SK-N-SH (cell line): ENCODE results near the gene CHRNB1. TPM values are rescaled to one million over a fixed set of nuclear protein-coding genes. Genes with fewer than 3 reads are reported as not detected.
A peak's percentile ranks its signal among the peaks of the same experiment; 100 is the strongest.

Experiments used
- CTCF ChIA-PET: fragments of 300-600, 350-600 bp; formaldehyde crosslinking; extraction: SDS; loops from one replicate; lab custom pipeline; 2021; lab: Yijun Ruan, JAX
- POLR2A ChIA-PET: fragments of 350-600 bp; sonication (Branson Sonifier 250); formaldehyde crosslinking; extraction: SDS; loops from one replicate; lab custom pipeline; 2020; ENCODE audit warnings: antibody characterized with exemption, inconsistent platforms; lab: Yijun Ruan, JAX
- DNase-seq: peaks from one replicate; pipeline ENCODE4 v3.0.0; 2012
- H2AFZ ChIP-seq: fragments of 200-600 bp; sonication (generic); 2 replicates; pipeline ENCODE4 v1.8.1; 2016; ENCODE audit warnings: antibody characterized with exemption, mild to moderate bottlenecking, low read depth
- H3F3A ChIP-seq: fragments of 200-600 bp; sonication (generic); replicated peaks from 2 replicates; pipeline ENCODE3; 2016; ENCODE audit warnings: antibody characterized with exemption, mild to moderate bottlenecking; ENCODE audit not compliant: insufficient read depth
- H3K27ac ChIP-seq, 2 experiments: fragments of 200-500 bp in 1 of 2; fragments of 200-600 bp in 1 of 2; sonication (Bioruptor generic) in 1 of 2; sonication (generic), shearing (Covaris generic) in 1 of 2; 2 replicates each; pipeline versions ENCODE4 v1.5.1 to v1.6.1; 2014 to 2016; ENCODE audit warnings: low read depth in 2 of 2, inconsistent platforms in 1 of 2, low read length in 1 of 2, mild to moderate bottlenecking in 1 of 2, mixed read lengths in 1 of 2
- H3K27me3 ChIP-seq: fragments of 200-600 bp; sonication (generic), shearing (Covaris generic); 2 replicates; pipeline ENCODE4 v1.6.1; 2016; ENCODE audit warnings: mixed run types; ENCODE audit not compliant: insufficient read depth
- H3K36me3 ChIP-seq, 2 experiments: fragments of 200-500 bp in 1 of 2; fragments of 200-600 bp in 1 of 2; sonication (Bioruptor generic) in 1 of 2; sonication (generic) in 1 of 2; replicated peaks in 1 of 2; 2 replicates each; pipeline versions ENCODE3 to v1.5.1; 2014 to 2016; ENCODE audit warnings: low read length in 1 of 2, mild to moderate bottlenecking in 1 of 2; ENCODE audit not compliant: insufficient read depth in 2 of 2, control insufficient read depth in 1 of 2
- H3K4me1 ChIP-seq, 2 experiments: fragments of 200-500 bp in 1 of 2; fragments of 200-600 bp in 1 of 2; sonication (Bioruptor generic) in 1 of 2; sonication (generic), shearing (Covaris generic) in 1 of 2; 2 replicates each; pipeline versions ENCODE4 v1.5.1 to v1.6.1; 2014 to 2016; ENCODE audit warnings: low read depth in 1 of 2, low read length in 1 of 2, mixed run types in 1 of 2; ENCODE audit not compliant: insufficient read depth in 2 of 2, control insufficient read depth in 1 of 2
- H3K4me2 ChIP-seq: fragments of 200-600 bp; sonication (generic), shearing (Covaris generic); 2 replicates; pipeline ENCODE4 v1.6.1; 2017; ENCODE audit warnings: mixed run types
- H3K4me3 ChIP-seq, 2 experiments: fragments of 200-500 bp in 1 of 2; fragments of 200-600 bp in 1 of 2; sonication (Bioruptor generic) in 1 of 2; sonication (generic), shearing (Covaris generic) in 1 of 2; 2 replicates each; pipeline versions ENCODE4 v1.5.1 to v1.8.1; 2014 to 2016; ENCODE audit warnings: low read depth in 2 of 2, inconsistent platforms in 1 of 2, low read length in 1 of 2, mild to moderate bottlenecking in 1 of 2, mixed read lengths in 1 of 2, moderate library complexity in 1 of 2
- H3K79me2 ChIP-seq: fragments of 200-600 bp; sonication (generic); 2 replicates; pipeline ENCODE4 v1.8.1; 2017; ENCODE audit warnings: mild to moderate bottlenecking; ENCODE audit not compliant: insufficient read depth
- H3K9ac ChIP-seq: fragments of 200-600 bp; sonication (generic); 2 replicates; pipeline ENCODE4 v1.6.1; 2017; ENCODE audit warnings: mixed run types
- H3K9me2 ChIP-seq: fragments of 200-600 bp; sonication (generic); 2 replicates; pipeline ENCODE4 v1.6.1; 2017; ENCODE audit warnings: mixed run types
- H3K9me3 ChIP-seq: fragments of 200-600 bp; sonication (generic); 2 replicates; pipeline ENCODE4 v1.6.1; 2017; ENCODE audit warnings: mixed run types, mild to moderate bottlenecking, moderate library complexity
- H4K20me1 ChIP-seq: fragments of 200-600 bp; sonication (generic); 2 replicates; pipeline ENCODE4 v1.6.1; 2017; ENCODE audit warnings: mild to moderate bottlenecking, mixed run types; ENCODE audit not compliant: insufficient read depth
- CHD2 ChIP-seq: fragments of 150-350 bp; IDR thresholded peaks from 2 replicates; pipeline ENCODE4 v1.6.1; 2018; ENCODE audit warnings: low read length; ENCODE audit not compliant: partially characterized antibody
- EP300 ChIP-seq, 2 experiments: IDR thresholded peaks; 2 replicates each; pipeline versions ENCODE4 v1.4.0 to v1.6.1; 2012; ENCODE audit warnings: borderline replicate concordance in 1 of 2, low read depth in 1 of 2, low read length in 1 of 2
- FOXM1 ChIP-seq: IDR thresholded peaks from 2 replicates; pipeline ENCODE4 v1.4.0; 2012; ENCODE audit warnings: low read depth, mild to moderate bottlenecking
- GABPA ChIP-seq: IDR thresholded peaks from 2 replicates; pipeline ENCODE4 v1.4.0; 2012; ENCODE audit warnings: low read depth, mild to moderate bottlenecking
- MXI1 ChIP-seq: IDR thresholded peaks from 2 replicates; pipeline ENCODE4 v1.6.1; 2012; ENCODE audit warnings: mild to moderate bottlenecking, low read depth, low read length, improper control_type of control experiment
- NFIC ChIP-seq: IDR thresholded peaks from 2 replicates; pipeline ENCODE4 v1.4.0; 2012; ENCODE audit warnings: borderline replicate concordance
- RAD21 ChIP-seq: IDR thresholded peaks from 2 replicates; pipeline ENCODE4 v1.6.1; 2012; ENCODE audit warnings: mild to moderate bottlenecking, low read length
- USF1 ChIP-seq: IDR thresholded peaks from 2 replicates; pipeline ENCODE4 v1.4.0; 2012; ENCODE audit warnings: low read depth, borderline replicate concordance
- USF2 ChIP-seq: fragments of 150-350 bp; IDR thresholded peaks from 2 replicates; pipeline ENCODE4 v1.6.1; 2017; ENCODE audit warnings: antibody characterized with exemption, low read length, low read depth, borderline replicate concordance
- ZBTB33 ChIP-seq: IDR thresholded peaks from 2 replicates; pipeline ENCODE4 v1.4.0; 2012; ENCODE audit warnings: low read depth, borderline replicate concordance
- WGBS: methylation state at CpG from one replicate; pipeline ENCODE4 v1.1.6; 2017; ENCODE audit warnings: low lambda C conversion rate; 5-methylcytosine and 5-hydroxymethylcytosine counted together
- polyA plus RNA-seq, 3 experiments: library from polyadenylated mRNA; depleted of rRNA; stranded (reverse); fragments of >200 nt; gene quantifications; 2 replicates each; pipeline ENCODE4 v1.2.3, GENCODE V29; 2012

Gene CHRNB1
- polyA plus RNA-seq, 1 of the 3 experiments (the other 2 are of a cell fraction), result 26.8 TPM

GRCh38 chr17:7439462-7440112, 5.3 kb upstream of the CHRNB1 start, which contains the start of gene FGF11:
Gene FGF11 (plus strand): TSS chr17:7439512. CDS start chr17:7439621, 109 bp downstream.
- CTCF ChIA-PET, result interaction anchor here (0.7 to 1.6 kb wide), 4 partner anchors 19 to 121 kb away, joined by 3 to 6 read pairs (median 4); no protein-coding TSS in a partner anchor
- no peaks in the 10 kb centered on the region for H3K9me3 ChIP-seq
- H3K27me3 ChIP-seq, result no peaks in the 10 kb centered on the region
- peak within 1 kb of the TSS; percentile 67 to 70 for H3K4me3 ChIP-seq
- POLR2A ChIA-PET, result interaction anchor here (1.6 to 3.3 kb wide), 5 partner anchors 8 to 121 kb away, joined by 4 to 19 read pairs (median 9); partner anchors contain the start of genes POLR2A and TMEM256
- H3K9ac ChIP-seq, result peak within 1 kb of the TSS; percentile 61
- WGBS, result under 1% methylated on average over 11 of the region's 50 CpGs
- H2AFZ ChIP-seq, result peak within 1 kb of the TSS; percentile 88
- peaks cover 7% of the 10 kb centered on the region; the same call in 1 of the 2 replicates for H3K79me2 ChIP-seq
- H3F3A ChIP-seq, result peaks cover 18% of the 10 kb centered on the region
- H3K4me2 ChIP-seq, result peak within 1 kb of the TSS; percentile 95
- peaks cover 0 to 4% of the 10 kb centered on the region in 2 experiments for H3K36me3 ChIP-seq
- peak; percentile 60 for DNase-seq
- no peaks in the 10 kb centered on the region for H3K9me2 ChIP-seq
- TF ChIP-seq FOXM1 (no peak), GABPA (no peak)
- peaks cover 7 to 27% of the 10 kb centered on the region in 2 experiments; a peak in 2 of 4 replicates for H3K4me1 ChIP-seq
- no peaks in the 10 kb centered on the region for H4K20me1 ChIP-seq
- H3K27ac ChIP-seq, result peak within 1 kb of the TSS in 1 of 2 experiments; percentile 97; a peak in 2 of 4 replicates

- no peaks in the 10 kb centered on the region for H3K9me2 ChIP-seq
- H3K27me3 ChIP-seq, result no peaks in the 10 kb centered on the region
- peak overlapping the region; percentile 61 for H3K9ac ChIP-seq
- CTCF ChIA-PET, result interaction anchor here (0.7 to 1.6 kb wide), 5 partner anchors 34 to 120 kb away, joined by 3 to 6 read pairs (median 4); no protein-coding TSS in a partner anchor
- H3K4me2 ChIP-seq, result peak overlapping the region; percentile 95
- no peaks in the 10 kb centered on the region for H3K9me3 ChIP-seq
- peaks cover 0 to 4% of the 10 kb centered on the region in 2 experiments for H3K36me3 ChIP-seq
- peaks cover 7 to 30% of the 10 kb centered on the region in 2 experiments; a peak in 2 of 4 replicates for H3K4me1 ChIP-seq
- no peaks in the 10 kb centered on the region for H4K20me1 ChIP-seq
- peaks cover 18% of the 10 kb centered on the region for H3F3A ChIP-seq
- POLR2A ChIA-PET, result interaction anchor here (1.1 to 3.3 kb wide), 8 partner anchors 8 to 120 kb away, joined by 3 to 19 read pairs (median 4); partner anchors contain the start of genes NEURL4, POLR2A, TMEM256 and ZBTB4
- peaks cover 7% of the 10 kb centered on the region; the same call in 1 of the 2 replicates for H3K79me2 ChIP-seq
- peak overlapping the region; percentile 67 to 70 for H3K4me3 ChIP-seq
- TF ChIP-seq RAD21 (no peak), CHD2 (peak; percentile 98), NFIC (peak; percentile 68; the same call in 1 of the 2 replicates), MXI1 (no peak; the same call in 1 of the 2 replicates), EP300 (IDR thresholded peaks at IDR 0.05; ENCODE audit: borderline replicate concordance in 1 of 2, low read depth in 1 of 2, low read length in 1 of 2) (no peak), USF1 (peak; percentile 85), ZBTB33 (peak; percentile 94), USF2 (peak; percentile 52; the same call in 1 of the 2 replicates)
- TF ChIP-seq, all 33 proteins: peak for 5
- 11% methylated on average over 32 of the region's 46 CpGs for WGBS
- peak overlapping the region in 1 of 2 experiments; percentile 97; a peak in 2 of 4 replicates for H3K27ac ChIP-seq
- DNase-seq, result peak; percentile 93
- peak overlapping the region; percentile 88 for H2AFZ ChIP-seq
These were observed 4.6 kb upstream of the CHRNB1 start for GRCh38 chr17:7440113-7440833.
